ENCODE results near the gene AP4B1.
"Not testable (repeated sequence)": the region's sequence is repeated elsewhere in the genome, so short reads cannot be mapped to it uniquely, and the experiment has no call there.

Gene AP4B1

DNA sequence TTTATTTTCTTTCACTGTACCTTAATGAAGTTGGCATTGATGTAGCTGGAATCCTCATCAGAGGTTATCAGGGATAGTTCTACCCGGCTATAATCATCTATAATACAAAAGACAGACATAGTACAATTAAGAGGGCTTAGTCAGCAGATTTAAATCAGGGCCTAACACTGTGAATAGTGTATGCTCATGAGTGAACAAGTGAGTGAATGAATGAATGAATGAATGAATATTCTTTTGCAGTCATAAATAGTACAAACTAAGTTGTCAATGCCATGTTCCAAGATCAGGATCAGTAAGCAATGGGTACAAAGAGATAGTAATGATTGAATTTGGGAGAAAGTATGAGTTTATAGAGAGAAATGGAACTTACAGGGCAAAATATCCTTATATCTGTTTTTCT lies 45.6 kb downstream of the AP4B1 start:
- H3K27ac ChIP-seq: no peak overlapping the region
- TF ChIP-seq, protein P1, sequence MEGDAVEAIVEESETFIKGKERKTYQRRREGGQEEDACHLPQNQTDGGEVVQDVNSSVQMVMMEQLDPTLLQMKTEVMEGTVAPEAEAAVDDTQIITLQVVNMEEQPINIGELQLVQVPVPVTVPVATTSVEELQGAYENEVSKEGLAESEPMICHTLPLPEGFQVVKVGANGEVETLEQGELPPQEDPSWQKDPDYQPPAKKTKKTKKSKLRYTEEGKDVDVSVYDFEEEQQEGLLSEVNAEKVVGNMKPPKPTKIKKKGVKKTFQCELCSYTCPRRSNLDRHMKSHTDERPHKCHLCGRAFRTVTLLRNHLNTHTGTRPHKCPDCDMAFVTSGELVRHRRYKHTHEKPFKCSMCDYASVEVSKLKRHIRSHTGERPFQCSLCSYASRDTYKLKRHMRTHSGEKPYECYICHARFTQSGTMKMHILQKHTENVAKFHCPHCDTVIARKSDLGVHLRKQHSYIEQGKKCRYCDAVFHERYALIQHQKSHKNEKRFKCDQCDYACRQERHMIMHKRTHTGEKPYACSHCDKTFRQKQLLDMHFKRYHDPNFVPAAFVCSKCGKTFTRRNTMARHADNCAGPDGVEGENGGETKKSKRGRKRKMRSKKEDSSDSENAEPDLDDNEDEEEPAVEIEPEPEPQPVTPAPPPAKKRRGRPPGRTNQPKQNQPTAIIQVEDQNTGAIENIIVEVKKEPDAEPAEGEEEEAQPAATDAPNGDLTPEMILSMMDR (IDR thresholded peaks at IDR 0.05): no peak
- TF ChIP-seq ZFX (IDR thresholded peaks at IDR 0.05; ENCODE audit: borderline replicate concordance): no peak

DNA sequence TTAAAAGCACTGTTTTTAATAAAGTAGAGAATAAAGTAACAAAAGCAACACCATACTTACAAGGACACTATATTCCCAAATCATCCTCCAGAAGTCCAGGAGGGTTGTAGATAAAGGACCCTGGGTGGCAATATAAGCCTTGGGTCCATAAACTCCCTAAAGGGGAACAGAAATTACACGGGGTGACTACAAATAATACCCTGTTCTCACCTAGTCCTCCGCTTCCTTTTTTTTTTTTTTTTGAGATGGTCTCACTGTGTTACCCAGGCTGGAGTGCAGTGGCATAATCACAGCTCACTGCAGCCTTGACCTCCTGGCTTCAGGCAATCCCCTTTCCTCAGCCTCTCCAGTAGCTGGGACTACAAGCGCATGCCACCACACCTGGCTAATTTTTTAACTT lies 46.2 kb downstream of the AP4B1 start:
- no peak for TF ChIP-seq ZFX (IDR thresholded peaks at IDR 0.05; ENCODE audit: borderline replicate concordance)
- TF ChIP-seq, protein P1 (IDR thresholded peaks at IDR 0.05): no peak
- no peak overlapping the region for H3K27ac ChIP-seq

DNA sequence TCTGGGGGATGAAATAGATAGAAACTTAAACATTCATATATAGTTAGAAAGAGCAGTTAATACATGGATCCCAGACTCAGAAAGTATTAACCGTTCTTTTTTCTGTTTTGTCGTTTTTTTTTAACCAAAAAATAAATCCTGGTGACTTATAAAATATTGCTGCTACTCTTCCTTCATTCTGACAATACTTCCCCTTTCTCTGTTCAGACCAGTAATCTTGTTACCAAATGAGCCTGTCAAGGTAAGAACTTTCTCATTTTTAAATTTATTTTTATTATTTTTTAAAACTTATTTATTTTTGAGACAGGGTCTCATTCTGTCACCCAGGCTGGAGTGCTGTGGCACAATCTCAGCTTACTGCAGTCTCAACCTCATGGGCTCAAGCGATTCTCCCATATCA lies 46.8 kb downstream of the AP4B1 start:
- H3K27ac ChIP-seq: no peak overlapping the region
- no peak for TF ChIP-seq ZFX (IDR thresholded peaks at IDR 0.05; ENCODE audit: borderline replicate concordance)
- TF ChIP-seq, protein P1 (IDR thresholded peaks at IDR 0.05): no peak

DNA sequence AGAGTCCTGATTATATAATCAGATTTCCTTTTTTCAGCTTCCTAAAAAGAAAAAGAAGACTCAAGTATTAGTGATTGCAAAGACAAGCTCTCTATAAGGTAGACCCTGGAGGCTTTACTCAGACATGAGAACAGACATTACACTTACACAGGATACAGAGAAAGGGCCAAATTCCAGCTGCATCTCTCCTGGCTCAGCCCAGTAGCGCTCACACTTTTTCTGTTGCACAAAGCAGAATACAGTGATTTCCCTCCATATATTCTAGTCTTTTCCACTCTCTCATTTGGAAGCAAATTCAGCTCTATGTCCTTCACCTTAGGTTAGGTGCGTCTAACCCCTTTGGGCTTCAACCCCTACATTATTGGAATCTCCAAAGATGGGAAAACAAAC lies 48.2 kb downstream of the AP4B1 start:
- TF ChIP-seq ZFX (IDR thresholded peaks at IDR 0.05; ENCODE audit: borderline replicate concordance): no peak
- TF ChIP-seq, protein P1 (IDR thresholded peaks at IDR 0.05): no peak
- H3K27ac ChIP-seq: no peak overlapping the region

DNA sequence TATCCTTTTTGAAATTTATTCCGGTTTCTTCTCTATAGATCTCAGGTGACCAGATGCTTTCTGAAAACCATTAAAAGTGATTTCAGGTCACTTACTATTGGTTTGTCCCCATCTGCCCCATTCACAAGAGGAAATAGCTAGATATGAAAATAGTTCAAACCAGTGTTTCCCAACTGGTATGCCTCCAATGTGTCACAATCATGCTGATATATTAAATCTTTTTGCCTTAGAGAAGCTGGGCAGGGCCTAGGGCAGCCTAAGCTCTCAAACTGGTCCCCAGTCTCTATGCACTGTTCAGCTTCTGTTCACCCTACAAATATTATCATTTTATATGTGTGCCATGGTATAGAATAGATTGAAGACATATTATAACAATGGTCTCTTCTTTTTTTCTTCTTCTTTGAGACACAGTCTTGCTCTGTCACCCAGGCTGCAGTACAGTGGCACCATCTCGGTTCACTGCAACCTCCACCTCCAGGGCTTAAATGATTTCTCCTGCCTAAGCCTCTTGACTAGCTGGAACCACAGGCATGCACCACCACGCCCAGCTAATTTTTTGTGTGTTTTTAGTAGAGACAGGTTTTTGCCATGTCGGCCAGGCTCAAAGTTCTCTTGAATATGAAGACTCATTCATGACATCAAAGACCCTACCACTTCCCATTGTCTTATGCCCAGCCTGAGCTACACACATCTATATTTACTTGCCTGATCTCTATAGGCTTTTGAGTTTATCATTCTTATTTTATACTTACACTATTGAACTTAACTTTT lies 48.8 kb downstream of the AP4B1 start:
- TF ChIP-seq, protein P1 (IDR thresholded peaks at IDR 0.05): no peak
- TF ChIP-seq ZFX (IDR thresholded peaks at IDR 0.05; ENCODE audit: borderline replicate concordance): no peak
- no peak overlapping the region for H3K27ac ChIP-seq

DNA sequence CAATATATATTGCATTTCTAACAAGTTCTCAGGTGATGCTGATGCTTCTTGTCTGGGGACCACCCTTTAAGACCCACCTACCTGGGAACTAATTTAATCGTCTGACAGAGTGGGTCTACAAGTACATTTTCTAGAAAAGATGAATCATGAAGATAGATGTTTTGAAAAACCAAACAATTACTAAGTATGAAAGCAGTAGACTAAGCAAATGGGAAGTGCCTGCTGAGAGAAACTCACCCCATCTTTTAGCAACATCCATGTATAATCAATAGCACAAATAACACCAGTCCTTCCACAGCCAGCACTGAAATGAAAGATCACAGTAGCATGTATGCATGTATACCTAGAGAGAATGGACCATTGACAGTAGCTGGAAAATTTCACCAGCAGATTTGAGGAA lies 50.4 kb downstream of the AP4B1 start:
- TF ChIP-seq, protein P1 (IDR thresholded peaks at IDR 0.05): no peak
- TF ChIP-seq ZFX (IDR thresholded peaks at IDR 0.05; ENCODE audit: borderline replicate concordance): no peak
- no peak overlapping the region for H3K27ac ChIP-seq

DNA sequence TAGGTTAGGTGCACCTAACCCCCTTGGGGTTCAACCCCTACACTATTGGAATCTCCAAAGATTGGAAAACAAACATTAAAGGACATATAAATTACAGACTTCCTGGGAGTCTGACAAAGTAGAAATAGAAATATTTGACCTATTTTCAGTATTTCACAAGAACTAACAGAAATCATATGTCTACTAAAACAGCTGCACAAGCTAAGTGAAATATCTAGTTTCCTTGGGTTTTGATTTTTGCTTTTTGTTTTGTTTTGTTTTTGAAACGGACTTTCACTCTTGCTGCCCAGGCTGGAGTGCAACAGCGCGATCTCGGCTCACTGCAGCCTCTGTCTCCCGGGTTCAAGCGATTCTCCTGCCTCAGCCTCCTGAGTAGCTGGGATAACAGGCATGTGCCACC lies 51.9 kb downstream of the AP4B1 start:
- H3K27ac ChIP-seq: not testable (repeated sequence)

Measured in 22Rv1 (cell line).